Stomach (tissue), 4 donors: ENCODE measurements around the gene SPI1.

Experiments used
- CTCF ChIP-seq, 7 experiments: fragments of 450-650 bp in 4 of 7; fragments of 200-600 bp in 3 of 7; sonication (generic) in 3 of 7; IDR thresholded peaks; one replicate each; pipeline ENCODE4 v1.5.1; 2016 to 2019; ENCODE audit warnings: antibody characterized with exemption in 7 of 7, control low read depth in 2 of 7, mild to moderate bottlenecking in 1 of 7
- POLR2A ChIP-seq, 4 donors: fragments of 450-650 bp; IDR thresholded peaks; one replicate each; pipeline ENCODE4 v1.6.1; 2016; ENCODE audit warnings: antibody characterized with exemption in 4 of 4, control low read depth in 2 of 4, mild to moderate bottlenecking in 1 of 4, moderate library complexity in 1 of 4

GRCh38 chr11:47361419-47361818, 16.9 kb downstream of the SPI1 start:
- TF ChIP-seq POLR2A (IDR thresholded peaks at IDR 0.05) (no peak), CTCF (IDR thresholded peaks at IDR 0.05) (no peak)
